ENCODE data around the gene NNT. TPM values are rescaled to one million over a fixed set of nuclear protein-coding genes. Genes with fewer than 3 reads are reported as not detected.
A peak's percentile ranks its signal among the peaks of the same experiment; 100 is the strongest.

Gene NNT
- total RNA-seq, 1 donor from 2014 or later = 64.8 TPM

- intact Hi-C loops (cut with micrococcal nuclease) = no loop called here
- no peak overlapping the region for H3K27ac Mint-ChIP-seq
- no peaks in the 10 kb centered on the region for H3K9me3 Mint-ChIP-seq
- peaks cover 7% of the 10 kb centered on the region for H3K4me1 Mint-ChIP-seq (ENCODE audit: low read depth)
- H3K27me3 Mint-ChIP-seq (ENCODE audit: low read depth) = no peaks in the 10 kb centered on the region
- H3K36me3 Mint-ChIP-seq (ENCODE audit: low read depth) = peaks cover 42% of the 10 kb centered on the region
- H3K4me3 Mint-ChIP-seq (ENCODE audit: low read depth) = no peak overlapping the region
- no peak for DNase-seq (ENCODE audit: low spot score)
Observed at GRCh38 chr5:43619380-43619779, 16.4 kb downstream of the NNT start.

GRCh38 chr5:43619911-43620310 lies 16.9 kb downstream of the NNT start:
- no peak overlapping the region for H3K27ac Mint-ChIP-seq
- peaks cover 45% of the 10 kb centered on the region for H3K36me3 Mint-ChIP-seq (ENCODE audit: low read depth)

GRCh38 chr5:43620944-43621505 lies 18.0 kb downstream of the NNT start:
- H3K27ac Mint-ChIP-seq = no peak overlapping the region

More at GRCh38 chr5:43619911-43620310, 16.9 kb downstream of the NNT start:
- Mint-ChIP-seq H3K27me3 (ENCODE audit: low read depth) (no peaks in the 10 kb centered on the region), H3K4me3 (ENCODE audit: low read depth) (no peak overlapping the region), H3K9me3 (no peaks in the 10 kb centered on the region), H3K4me1 (ENCODE audit: low read depth) (peaks cover 7% of the 10 kb centered on the region)
- DNase-seq (ENCODE audit: low spot score) = no peak
- intact Hi-C loops (cut with micrococcal nuclease) = no loop called here

GRCh38 chr5:43622074-43622473 lies 19.1 kb downstream of the NNT start:
- intact Hi-C loops (cut with micrococcal nuclease) = no loop called here
- Mint-ChIP-seq H3K4me1 (ENCODE audit: low read depth) (peaks cover 7% of the 10 kb centered on the region), H3K9me3 (no peaks in the 10 kb centered on the region), H3K27ac (no peak overlapping the region), H3K4me3 (ENCODE audit: low read depth) (no peak overlapping the region), H3K27me3 (ENCODE audit: low read depth) (no peaks in the 10 kb centered on the region), H3K36me3 (ENCODE audit: low read depth) (peaks cover 41% of the 10 kb centered on the region)
- no peak for DNase-seq (ENCODE audit: low spot score)

More at GRCh38 chr5:43620944-43621505, 18.0 kb downstream of the NNT start:
- Mint-ChIP-seq H3K27me3 (ENCODE audit: low read depth) (no peaks in the 10 kb centered on the region), H3K4me1 (ENCODE audit: low read depth) (peaks cover 7% of the 10 kb centered on the region), H3K4me3 (ENCODE audit: low read depth) (no peak overlapping the region), H3K36me3 (ENCODE audit: low read depth) (peaks cover 45% of the 10 kb centered on the region), H3K9me3 (no peaks in the 10 kb centered on the region)
- no peak for DNase-seq (ENCODE audit: low spot score)
- intact Hi-C loops (cut with micrococcal nuclease) = no loop called here

GRCh38 chr5:43623048-43623680 lies 20.2 kb downstream of the NNT start:
- H3K4me3 Mint-ChIP-seq (ENCODE audit: low read depth) = no peak overlapping the region
- H3K27ac Mint-ChIP-seq = peak overlapping the region; percentile 3
- no peaks in the 10 kb centered on the region for H3K27me3 Mint-ChIP-seq (ENCODE audit: low read depth)
- H3K9me3 Mint-ChIP-seq = no peaks in the 10 kb centered on the region
- H3K36me3 Mint-ChIP-seq (ENCODE audit: low read depth) = peaks cover 39% of the 10 kb centered on the region
- DNase-seq (ENCODE audit: low spot score) = no peak
- no peaks in the 10 kb centered on the region for H3K4me1 Mint-ChIP-seq (ENCODE audit: low read depth)
- intact Hi-C loops (cut with micrococcal nuclease) = no loop called here

- no peak for DNase-seq (ENCODE audit: low spot score)
- Mint-ChIP-seq H3K27ac (no peak overlapping the region), H3K9me3 (no peaks in the 10 kb centered on the region), H3K4me1 (ENCODE audit: low read depth) (peaks cover 4% of the 10 kb centered on the region), H3K27me3 (ENCODE audit: low read depth) (no peaks in the 10 kb centered on the region), H3K4me3 (ENCODE audit: low read depth) (no peak overlapping the region), H3K36me3 (ENCODE audit: low read depth) (peaks cover 46% of the 10 kb centered on the region)
- intact Hi-C loops (cut with micrococcal nuclease) = no loop called here
Observed at GRCh38 chr5:43627028-43627427, 24.0 kb downstream of the NNT start.

GRCh38 chr5:43631182-43631910 lies 28.4 kb downstream of the NNT start:
- Mint-ChIP-seq H3K4me1 (ENCODE audit: low read depth) (peaks cover 7% of the 10 kb centered on the region), H3K27ac (no peak overlapping the region), H3K36me3 (ENCODE audit: low read depth) (peaks cover 60% of the 10 kb centered on the region), H3K9me3 (no peaks in the 10 kb centered on the region), H3K4me3 (ENCODE audit: low read depth) (no peak overlapping the region), H3K27me3 (ENCODE audit: low read depth) (no peaks in the 10 kb centered on the region)
- intact Hi-C loops (cut with micrococcal nuclease) = loop anchor here (5.0 kb wide), 1 partner anchor 701 kb away; no protein-coding TSS in a partner anchor
- DNase-seq (ENCODE audit: low spot score) = no peak

- Mint-ChIP-seq H3K36me3 (ENCODE audit: low read depth) (peaks cover 57% of the 10 kb centered on the region), H3K27ac (no peak overlapping the region), H3K9me3 (no peaks in the 10 kb centered on the region), H3K27me3 (ENCODE audit: low read depth) (no peaks in the 10 kb centered on the region), H3K4me3 (ENCODE audit: low read depth) (no peak overlapping the region), H3K4me1 (ENCODE audit: low read depth) (peaks cover 7% of the 10 kb centered on the region)
- no peak for DNase-seq (ENCODE audit: low spot score)
- intact Hi-C loops (cut with micrococcal nuclease) = loop anchor here (5.0 kb wide), 1 partner anchor 698 kb away; no protein-coding TSS in a partner anchor
Observed at GRCh38 chr5:43634621-43635020, 31.6 kb downstream of the NNT start.

- Mint-ChIP-seq H3K9me3 (no peaks in the 10 kb centered on the region), H3K36me3 (ENCODE audit: low read depth) (peaks cover 58% of the 10 kb centered on the region), H3K27ac (no peak overlapping the region), H3K27me3 (ENCODE audit: low read depth) (no peaks in the 10 kb centered on the region), H3K4me3 (ENCODE audit: low read depth) (no peak overlapping the region), H3K4me1 (ENCODE audit: low read depth) (peaks cover 9% of the 10 kb centered on the region)
- no peak for DNase-seq (ENCODE audit: low spot score)
- intact Hi-C loops (cut with micrococcal nuclease) = no loop called here
Observed at GRCh38 chr5:43635374-43635773, 32.4 kb downstream of the NNT start.

- Mint-ChIP-seq H3K4me3 (ENCODE audit: low read depth) (no peak overlapping the region), H3K9me3 (no peaks in the 10 kb centered on the region), H3K36me3 (ENCODE audit: low read depth) (peaks cover 55% of the 10 kb centered on the region), H3K27me3 (ENCODE audit: low read depth) (no peaks in the 10 kb centered on the region), H3K27ac (no peak overlapping the region), H3K4me1 (ENCODE audit: low read depth) (peaks cover 7% of the 10 kb centered on the region)
- no peak for DNase-seq (ENCODE audit: low spot score)
- intact Hi-C loops (cut with micrococcal nuclease) = no loop called here
Observed at GRCh38 chr5:43636076-43636475, 33.1 kb downstream of the NNT start.

GRCh38 chr5:43637416-43637815 lies 34.4 kb downstream of the NNT start:
- H3K9me3 Mint-ChIP-seq = no peaks in the 10 kb centered on the region
- no peak overlapping the region for H3K27ac Mint-ChIP-seq
- intact Hi-C loops (cut with micrococcal nuclease) = no loop called here
- no peaks in the 10 kb centered on the region for H3K27me3 Mint-ChIP-seq (ENCODE audit: low read depth)
- no peak overlapping the region for H3K4me3 Mint-ChIP-seq (ENCODE audit: low read depth)
- DNase-seq (ENCODE audit: low spot score) = no peak
- peaks cover 45% of the 10 kb centered on the region for H3K36me3 Mint-ChIP-seq (ENCODE audit: low read depth)
- H3K4me1 Mint-ChIP-seq (ENCODE audit: low read depth) = peaks cover 5% of the 10 kb centered on the region

- H3K27ac Mint-ChIP-seq = no peak overlapping the region
- no peaks in the 10 kb centered on the region for H3K9me3 Mint-ChIP-seq
- H3K36me3 Mint-ChIP-seq (ENCODE audit: low read depth) = peaks cover 46% of the 10 kb centered on the region
- no peak for DNase-seq (ENCODE audit: low spot score)
- H3K4me3 Mint-ChIP-seq (ENCODE audit: low read depth) = no peak overlapping the region
- no peaks in the 10 kb centered on the region for H3K27me3 Mint-ChIP-seq (ENCODE audit: low read depth)
- intact Hi-C loops (cut with micrococcal nuclease) = no loop called here
- H3K4me1 Mint-ChIP-seq (ENCODE audit: low read depth) = peaks cover 5% of the 10 kb centered on the region
Observed at GRCh38 chr5:43638107-43638506, 35.1 kb downstream of the NNT start.

- intact Hi-C loops (cut with micrococcal nuclease) = no loop called here
- DNase-seq (ENCODE audit: low spot score) = no peak
- Mint-ChIP-seq H3K4me1 (ENCODE audit: low read depth) (peaks cover 5% of the 10 kb centered on the region), H3K4me3 (ENCODE audit: low read depth) (no peak overlapping the region), H3K36me3 (ENCODE audit: low read depth) (peaks cover 43% of the 10 kb centered on the region), H3K27ac (no peak overlapping the region), H3K27me3 (ENCODE audit: low read depth) (no peaks in the 10 kb centered on the region), H3K9me3 (no peaks in the 10 kb centered on the region)
Observed at GRCh38 chr5:43638546-43638945, 35.6 kb downstream of the NNT start.

Measured in activated T-helper 2 cell treated with anti-CD3 and anti-CD28 coated beads, Interferon-gamma antibody, Interleukin-2, Interleukin-4, amounts not matched to agents 10 μg/mL and 5 μg/mL and 100 μg/mL, durations not matched to agents 14 hours and 24 hours and 36 hours (primary cell).